Measurements from ENCODE around the gene VPS13C. TPM values are rescaled to one million over a fixed set of nuclear protein-coding genes. Genes with fewer than 3 reads are reported as not detected.

Gene VPS13C
- 79.8 and 140 TPM in 2 replicates for total RNA-seq (ENCODE audit: low replicate concordance)

- peak; percentile 91 for DNase-seq (ENCODE audit: low read depth)
- TF ChIP-seq CTCF (IDR thresholded peaks at IDR 0.05; ENCODE audit: insufficient read depth, low read length) = peak; percentile 88
- H3K4me3 ChIP-seq (ENCODE audit: low read depth, low read length) = peak within 1 kb of the TSS; percentile 72
Measured at GRCh38 chr15:62060113-62060895, at the start of gene VPS13C. Gene VPS13C, minus strand, starts transcription at chr15:62060447. Its CDS starts 73 bp downstream, at chr15:62060374.

GRCh38 chr15:62109437-62109836, 49.2 kb upstream of the VPS13C start:
- TF ChIP-seq CTCF (IDR thresholded peaks at IDR 0.05; ENCODE audit: insufficient read depth, low read length) = no peak
- H3K4me3 ChIP-seq (ENCODE audit: low read depth, low read length) = no peak overlapping the region
- DNase-seq (ENCODE audit: low read depth) = no peak

- H3K4me3 ChIP-seq (ENCODE audit: low read depth, low read length) = no peak overlapping the region
- TF ChIP-seq CTCF (IDR thresholded peaks at IDR 0.05; ENCODE audit: insufficient read depth, low read length) = no peak
- DNase-seq (ENCODE audit: low read depth) = no peak
Measured at GRCh38 chr15:62108411-62108810, 48.2 kb upstream of the VPS13C start.

- TF ChIP-seq CTCF (IDR thresholded peaks at IDR 0.05; ENCODE audit: insufficient read depth, low read length) = no peak
- H3K4me3 ChIP-seq (ENCODE audit: low read depth, low read length) = no peak overlapping the region
- DNase-seq (ENCODE audit: low read depth) = peak; percentile 46
Measured at GRCh38 chr15:62107571-62108121, 47.4 kb upstream of the VPS13C start.

GRCh38 chr15:62106096-62106495, 45.8 kb upstream of the VPS13C start:
- no peak for TF ChIP-seq CTCF (IDR thresholded peaks at IDR 0.05; ENCODE audit: insufficient read depth, low read length)
- no peak overlapping the region for H3K4me3 ChIP-seq (ENCODE audit: low read depth, low read length)
- DNase-seq (ENCODE audit: low read depth) = no peak

GRCh38 chr15:62105266-62105665, 45.0 kb upstream of the VPS13C start:
- H3K4me3 ChIP-seq (ENCODE audit: low read depth, low read length) = no peak overlapping the region
- TF ChIP-seq CTCF (IDR thresholded peaks at IDR 0.05; ENCODE audit: insufficient read depth, low read length) = no peak
- DNase-seq (ENCODE audit: low read depth) = no peak

Measured in fibroblast of the aortic adventitia (primary cell).